Measurements from ENCODE around the gene SMPD3. TPM values are rescaled to one million over a fixed set of nuclear protein-coding genes. Genes with fewer than 3 reads are reported as not detected.

Gene SMPD3
- total RNA-seq, 1 donor from 2014 or later: 85.4 TPM

DNA sequence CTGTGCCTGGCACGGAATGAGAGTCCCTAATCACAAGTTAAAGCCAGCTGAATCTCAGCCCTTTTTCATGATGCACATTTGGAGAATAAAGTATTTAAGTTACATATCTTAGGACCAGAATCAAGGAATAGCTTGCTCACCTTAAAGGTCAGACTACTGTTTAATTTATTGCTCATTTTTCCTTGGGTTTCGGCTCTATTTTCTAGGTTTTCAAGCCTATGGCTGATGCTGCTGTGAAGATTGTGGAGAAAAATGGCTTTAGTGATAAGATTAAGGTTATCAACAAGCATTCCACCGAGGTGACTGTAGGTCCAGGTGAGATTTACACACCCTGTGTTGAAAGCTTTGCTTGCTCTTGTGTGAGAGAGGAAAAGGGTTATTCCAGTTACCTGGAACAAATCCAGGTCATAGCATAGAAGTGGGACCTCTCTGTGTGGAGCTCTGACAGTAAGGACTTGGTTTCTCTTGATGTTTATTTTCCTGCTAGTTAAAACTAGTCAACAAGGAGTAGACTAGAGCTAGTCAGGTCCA is 119.4 kb downstream of the SMPD3 start:
- no peaks in the 10 kb centered on the region for H3K36me3 Mint-ChIP-seq (ENCODE audit: unreplicated experiment)

DNA sequence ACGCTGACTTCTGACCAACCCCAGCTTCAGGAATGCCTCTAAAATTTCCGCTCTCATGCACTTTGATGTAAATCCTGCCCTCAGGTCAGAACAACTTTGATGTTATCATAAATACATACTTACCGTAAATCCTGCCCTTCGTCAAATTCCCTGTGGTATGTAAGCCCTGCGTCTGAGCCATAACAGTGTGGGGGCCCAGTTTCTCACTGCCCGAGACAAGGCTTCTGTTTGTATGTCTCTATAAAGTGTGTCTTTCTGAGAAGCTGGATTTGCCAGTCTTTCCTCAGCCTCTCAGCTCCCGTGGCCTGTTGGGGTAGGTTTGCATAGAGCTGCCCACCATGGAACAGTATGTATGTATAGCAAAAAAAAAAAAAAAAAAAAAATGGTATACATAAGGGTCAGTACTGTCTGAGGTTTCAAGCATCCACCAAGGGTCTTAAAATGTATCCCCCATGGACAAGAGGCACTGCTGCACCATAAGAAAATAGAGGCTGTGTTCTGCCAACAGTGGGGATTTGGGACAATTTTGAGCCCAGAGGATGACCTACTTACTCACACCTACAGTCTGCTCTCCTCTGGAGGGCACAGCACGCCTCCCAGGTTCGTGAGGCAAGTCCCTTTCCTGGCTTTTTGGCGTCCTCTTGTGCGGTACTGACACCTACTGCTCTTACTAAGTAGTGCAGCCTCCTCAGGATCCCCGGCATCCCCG is 120.0 kb downstream of the SMPD3 start:
- Mint-ChIP-seq H3K9me3 (ENCODE audit: unreplicated experiment) (no peaks in the 10 kb centered on the region), H3K4me1 (ENCODE audit: low read depth, unreplicated experiment) (no peaks in the 10 kb centered on the region), H3K36me3 (ENCODE audit: unreplicated experiment) (no peaks in the 10 kb centered on the region), H3K27ac (ENCODE audit: unreplicated experiment) (no peak overlapping the region), H3K4me3 (ENCODE audit: unreplicated experiment) (no peak overlapping the region), H3K27me3 (ENCODE audit: unreplicated experiment) (no peaks in the 10 kb centered on the region)
- DNase-seq: peak; percentile 80
- TF ChIP-seq, protein P1, sequence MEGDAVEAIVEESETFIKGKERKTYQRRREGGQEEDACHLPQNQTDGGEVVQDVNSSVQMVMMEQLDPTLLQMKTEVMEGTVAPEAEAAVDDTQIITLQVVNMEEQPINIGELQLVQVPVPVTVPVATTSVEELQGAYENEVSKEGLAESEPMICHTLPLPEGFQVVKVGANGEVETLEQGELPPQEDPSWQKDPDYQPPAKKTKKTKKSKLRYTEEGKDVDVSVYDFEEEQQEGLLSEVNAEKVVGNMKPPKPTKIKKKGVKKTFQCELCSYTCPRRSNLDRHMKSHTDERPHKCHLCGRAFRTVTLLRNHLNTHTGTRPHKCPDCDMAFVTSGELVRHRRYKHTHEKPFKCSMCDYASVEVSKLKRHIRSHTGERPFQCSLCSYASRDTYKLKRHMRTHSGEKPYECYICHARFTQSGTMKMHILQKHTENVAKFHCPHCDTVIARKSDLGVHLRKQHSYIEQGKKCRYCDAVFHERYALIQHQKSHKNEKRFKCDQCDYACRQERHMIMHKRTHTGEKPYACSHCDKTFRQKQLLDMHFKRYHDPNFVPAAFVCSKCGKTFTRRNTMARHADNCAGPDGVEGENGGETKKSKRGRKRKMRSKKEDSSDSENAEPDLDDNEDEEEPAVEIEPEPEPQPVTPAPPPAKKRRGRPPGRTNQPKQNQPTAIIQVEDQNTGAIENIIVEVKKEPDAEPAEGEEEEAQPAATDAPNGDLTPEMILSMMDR (IDR thresholded peaks at IDR 0.05; ENCODE audit: partially characterized antibody, unreplicated experiment): peak; percentile 79

More for the DNA sequence above, 119.4 kb downstream of the SMPD3 start:
- no peaks in the 10 kb centered on the region for H3K4me1 Mint-ChIP-seq (ENCODE audit: low read depth, unreplicated experiment)
- TF ChIP-seq, protein P1 (IDR thresholded peaks at IDR 0.05; ENCODE audit: partially characterized antibody, unreplicated experiment): peak; percentile 60
- H3K27me3 Mint-ChIP-seq (ENCODE audit: unreplicated experiment): no peaks in the 10 kb centered on the region
- no peak for DNase-seq
- no peak overlapping the region for H3K27ac Mint-ChIP-seq (ENCODE audit: unreplicated experiment)
- no peak overlapping the region for H3K4me3 Mint-ChIP-seq (ENCODE audit: unreplicated experiment)
- no peaks in the 10 kb centered on the region for H3K9me3 Mint-ChIP-seq (ENCODE audit: unreplicated experiment)

DNA sequence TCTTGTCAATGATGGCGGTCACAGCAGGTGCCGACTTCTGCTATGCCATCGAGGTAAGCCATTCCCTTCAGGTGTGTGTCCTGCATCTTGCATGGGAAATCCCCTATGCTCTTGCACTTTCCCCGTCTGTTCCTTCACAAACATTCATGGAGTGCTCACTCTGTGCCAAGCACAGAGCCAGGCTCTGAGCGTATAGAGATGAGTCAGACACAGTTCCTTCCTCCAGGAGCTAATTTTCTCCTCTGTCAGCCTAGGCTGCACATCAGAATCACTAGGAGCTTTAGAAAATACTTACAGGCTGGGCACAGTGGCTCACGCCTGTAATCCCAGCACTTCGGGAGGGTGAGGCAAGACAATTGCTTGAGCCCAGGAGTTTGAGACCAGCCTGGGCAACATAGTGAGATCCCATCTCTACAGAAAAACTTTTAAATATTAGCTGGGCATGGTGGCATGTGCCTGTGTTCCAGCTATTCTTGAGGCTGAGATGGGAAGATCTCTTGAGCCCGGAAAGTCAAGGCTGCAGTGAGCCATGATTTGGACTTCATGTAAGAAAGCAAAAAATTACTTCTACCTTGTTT is 123.4 kb downstream of the SMPD3 start:
- no peak overlapping the region for H3K27ac Mint-ChIP-seq (ENCODE audit: unreplicated experiment)

DNA sequence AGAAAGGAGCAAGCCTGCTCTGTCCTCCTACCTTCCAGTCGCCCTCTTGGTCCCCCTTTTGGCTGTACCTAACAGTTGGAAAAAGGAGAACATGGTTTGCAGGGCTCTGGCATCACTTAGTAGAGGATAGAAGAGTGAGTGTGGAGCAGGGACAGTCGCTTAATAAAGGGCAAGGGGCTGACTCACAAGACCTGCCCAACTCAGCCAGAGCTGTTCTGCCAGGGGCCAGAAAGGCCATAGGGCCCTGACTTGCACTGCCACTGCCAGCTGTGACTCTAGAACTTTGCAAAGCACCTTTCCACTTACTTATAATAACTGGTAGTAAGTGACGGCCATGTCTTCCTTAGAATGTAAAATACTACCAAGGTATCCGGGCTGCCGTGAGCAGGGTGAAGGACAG is 124.0 kb downstream of the SMPD3 start:
- no peaks in the 10 kb centered on the region for H3K9me3 Mint-ChIP-seq (ENCODE audit: unreplicated experiment)
- H3K36me3 Mint-ChIP-seq (ENCODE audit: unreplicated experiment): no peaks in the 10 kb centered on the region
- H3K27me3 Mint-ChIP-seq (ENCODE audit: unreplicated experiment): peaks cover 2% of the 10 kb centered on the region
- DNase-seq: no peak
- H3K4me1 Mint-ChIP-seq (ENCODE audit: low read depth, unreplicated experiment): no peaks in the 10 kb centered on the region
- no peak overlapping the region for H3K27ac Mint-ChIP-seq (ENCODE audit: unreplicated experiment)
- TF ChIP-seq, protein P1 (IDR thresholded peaks at IDR 0.05; ENCODE audit: partially characterized antibody, unreplicated experiment): no peak
- no peak overlapping the region for H3K4me3 Mint-ChIP-seq (ENCODE audit: unreplicated experiment)

More for the DNA sequence above, 123.4 kb downstream of the SMPD3 start:
- DNase-seq: no peak
- H3K9me3 Mint-ChIP-seq (ENCODE audit: unreplicated experiment): no peaks in the 10 kb centered on the region
- no peaks in the 10 kb centered on the region for H3K36me3 Mint-ChIP-seq (ENCODE audit: unreplicated experiment)
- no peaks in the 10 kb centered on the region for H3K4me1 Mint-ChIP-seq (ENCODE audit: low read depth, unreplicated experiment)
- H3K4me3 Mint-ChIP-seq (ENCODE audit: unreplicated experiment): no peak overlapping the region
- TF ChIP-seq, protein P1 (IDR thresholded peaks at IDR 0.05; ENCODE audit: partially characterized antibody, unreplicated experiment): no peak
- peaks cover under 1% of the 10 kb centered on the region for H3K27me3 Mint-ChIP-seq (ENCODE audit: unreplicated experiment)

Measured in glutamatergic neuron (in vitro differentiated cells).